PC-3 (cell line): Measurements from ENCODE around the gene TDRD12. TPM values are rescaled to one million over a fixed set of nuclear protein-coding genes. Genes with fewer than 3 reads are reported as not detected.

Experiments
- ATAC-seq: fragments of 200-7000 bp; cut with Tn5 transposase; 2 replicates; pipeline ENCODE4 v1.9.1; 2020; ENCODE audit warnings: mild to moderate bottlenecking, moderate library complexity
- BruUV-seq: library from RNA; stranded (reverse); fragments of 400-500 nt; replicated peaks from 2 replicates; lab custom pipeline; 2021; lab: Mats Ljungman, UMichigan
- CTCF ChIA-PET: fragments of 300-600 bp; sonication (Branson Sonifier 250); formaldehyde crosslinking; loops from one replicate; lab custom pipeline; 2022; ENCODE audit warnings: antibody characterized with exemption; lab: Charles Lee
- POLR2A ChIA-PET: fragments of 300-600 bp; sonication (Branson Sonifier 250); formaldehyde crosslinking; loops from one replicate; lab custom pipeline; 2022; ENCODE audit warnings: antibody characterized with exemption; ENCODE audit not compliant: unreplicated experiment; lab: Charles Lee
- DNase-seq: peaks from one replicate; pipeline ENCODE4 v3.0.0-alpha.2; 2015
- H2AFZ ChIP-seq: fragments of 300-600 bp; sonication (generic); 2 replicates; pipeline ENCODE4 v1.6.0; 2016; ENCODE audit warnings: antibody characterized with exemption, low read length
- H3F3A ChIP-seq: fragments of 300-600 bp; sonication (generic); one replicate; pipeline ENCODE4 v1.6.0; 2017; ENCODE audit warnings: antibody characterized with exemption, low read length, control low read depth, mild to moderate bottlenecking; ENCODE audit not compliant: unreplicated experiment
- H3K27ac ChIP-seq: fragments of 300-600 bp; sonication (generic); 2 replicates; pipeline ENCODE4 v1.5.1; 2016; ENCODE audit warnings: mild to moderate bottlenecking, low read length
- H3K27me3 ChIP-seq: fragments of 300-600 bp; sonication (generic); 2 replicates; pipeline ENCODE4 v1.6.1; 2016; ENCODE audit warnings: low read length, mixed read lengths
- H3K36me3 ChIP-seq: fragments of 300-600 bp; sonication (generic); 2 replicates; pipeline ENCODE4 v1.6.1; 2016; ENCODE audit warnings: low read depth, mixed run types, low read length, mixed read lengths
- H3K4me1 ChIP-seq: fragments of 300-600 bp; sonication (generic); 2 replicates; pipeline ENCODE4 v1.5.1; 2016; ENCODE audit warnings: low read length; ENCODE audit not compliant: insufficient read depth
- H3K4me2 ChIP-seq: fragments of 300-600 bp; sonication (generic); 2 replicates; pipeline ENCODE4 v1.6.0; 2016; ENCODE audit warnings: low read length
- H3K4me3 ChIP-seq: fragments of 300-600 bp; sonication (generic); 2 replicates; pipeline ENCODE4 v1.5.1; 2016; ENCODE audit warnings: mild to moderate bottlenecking, low read length, mixed read lengths
- H3K79me2 ChIP-seq: fragments of 300-600 bp; sonication (generic); 2 replicates; pipeline ENCODE4 v1.6.1; 2017; ENCODE audit warnings: low read length, mixed read lengths
- H3K9ac ChIP-seq: fragments of 300-600 bp; sonication (generic); 2 replicates; pipeline ENCODE4 v1.6.0; 2016; ENCODE audit warnings: mild to moderate bottlenecking, low read length
- H3K9me2 ChIP-seq: fragments of 300-600 bp; sonication (generic); replicated peaks from 2 replicates; pipeline ENCODE4 v1.6.1; 2016; ENCODE audit warnings: mixed run types, low read length, mixed read lengths
- H3K9me3 ChIP-seq: fragments of 300-600 bp; sonication (generic); 2 replicates; pipeline ENCODE4 v1.6.1; 2016; ENCODE audit warnings: low read length, mixed read lengths
- H4K20me1 ChIP-seq: fragments of 300-600 bp; sonication (generic); 2 replicates; pipeline ENCODE4 v1.6.1; 2016; ENCODE audit warnings: low read length, mixed read lengths
- CTCF ChIP-seq: fragments of 300-600 bp; sonication (generic); conservative IDR thresholded peaks from 2 replicates; pipeline ENCODE4 v1.5.1; 2017; ENCODE audit warnings: antibody characterized with exemption, low read depth, mild to moderate bottlenecking, low read length
- EZH2 ChIP-seq: fragments of 300-600 bp; sonication (generic); IDR thresholded peaks from one replicate; pipeline ENCODE4 v1.6.1; 2017; ENCODE audit warnings: antibody characterized with exemption, mild to moderate bottlenecking, low read length; ENCODE audit not compliant: unreplicated experiment
- EZH2phosphoT487 ChIP-seq: fragments of 300-600 bp; sonication (generic); IDR thresholded peaks from 2 replicates; pipeline ENCODE4 v1.6.1; 2018; ENCODE audit warnings: mild to moderate bottlenecking, antibody characterized with exemption, low read length, borderline replicate concordance
- intact Hi-C: fragments of 100-400 bp; cut with micrococcal nuclease; formaldehyde crosslinking; loops from 2 replicates; pipeline ENCODE4 v1.9.0; 2023
- total RNA-seq: library from RNA; depleted of rRNA; stranded (reverse); fragments of >200 nt; gene quantifications from 2 replicates; pipeline ENCODE4 v1.2.3, GENCODE V29; 2014

The TDRD12 gene
- total RNA-seq, 1 experiment from 2014 or later = not detected

GRCh38 chr19:32789429-32789828, 69.9 kb downstream of the TDRD12 start:
- Histone ChIP-seq H3K27ac (no peak overlapping the region), H3K4me2 (no peak overlapping the region), H4K20me1 (no peaks in the 10 kb centered on the region), H3K36me3 (no peaks in the 10 kb centered on the region), H3K9me3 (no peaks in the 10 kb centered on the region), H3K4me1 (no peaks in the 10 kb centered on the region), H3K9ac (no peak overlapping the region), H3K79me2 (no peaks in the 10 kb centered on the region), H3F3A (no peaks in the 10 kb centered on the region), H2AFZ (no peak overlapping the region), H3K4me3 (no peak overlapping the region), H3K9me2 (no peaks in the 10 kb centered on the region), H3K27me3 (0 out of 2 replicates have a peak, but pooled peaks cover 3% of the 10 kb centered on the region)
- ATAC-seq (no peak), DNase-seq (no peak)
- CTCF ChIA-PET = no interaction called here
- no TSS peak for BruUV-seq
- POLR2A ChIA-PET = no interaction called here
- no peak for TF ChIP-seq EZH2phosphoT487
- TF ChIP-seq CTCF = no peak
- no peak for TF ChIP-seq EZH2
- intact Hi-C loops = no loop called here

- H3F3A ChIP-seq = no peaks in the 10 kb centered on the region
- no peak overlapping the region for H3K9ac ChIP-seq
- H3K27ac ChIP-seq = no peak overlapping the region
- H3K27me3 ChIP-seq = no peaks in the 10 kb centered on the region
- no peak for DNase-seq
- no peaks in the 10 kb centered on the region for H3K4me1 ChIP-seq
- no peak overlapping the region for H2AFZ ChIP-seq
- intact Hi-C loops = no loop called here
- no peaks in the 10 kb centered on the region for H3K9me2 ChIP-seq
- no peak overlapping the region for H3K4me3 ChIP-seq
- ChIA-PET POLR2A (no interaction called here), CTCF (no interaction called here)
- no peaks in the 10 kb centered on the region for H3K79me2 ChIP-seq
- H4K20me1 ChIP-seq = no peaks in the 10 kb centered on the region
- no peaks in the 10 kb centered on the region for H3K36me3 ChIP-seq
- no peaks in the 10 kb centered on the region for H3K9me3 ChIP-seq
- no peak overlapping the region for H3K4me2 ChIP-seq
- no peak for TF ChIP-seq EZH2
- no peak for TF ChIP-seq CTCF
- TF ChIP-seq EZH2phosphoT487 = no peak
- no TSS peak for BruUV-seq
- no peak for ATAC-seq
Measured at GRCh38 chr19:32798201-32798600, 78.6 kb downstream of the TDRD12 start.

- Histone ChIP-seq H3K9me2 (no peaks in the 10 kb centered on the region), H3F3A (no peaks in the 10 kb centered on the region), H3K4me1 (no peaks in the 10 kb centered on the region), H3K9ac (no peak overlapping the region), H2AFZ (no peak overlapping the region), H3K79me2 (no peaks in the 10 kb centered on the region), H3K27me3 (no peaks in the 10 kb centered on the region), H3K4me2 (no peak overlapping the region), H3K4me3 (no peak overlapping the region), H4K20me1 (no peaks in the 10 kb centered on the region), H3K36me3 (no peaks in the 10 kb centered on the region), H3K27ac (no peak overlapping the region), H3K9me3 (no peaks in the 10 kb centered on the region)
- intact Hi-C loops = no loop called here
- ChIA-PET POLR2A (no interaction called here), CTCF (no interaction called here)
- BruUV-seq = no TSS peak
- no peak for ATAC-seq
- TF ChIP-seq EZH2 (no peak), CTCF (no peak), EZH2phosphoT487 (no peak)
- no peak for DNase-seq
Measured at GRCh38 chr19:32800191-32800590, 80.6 kb downstream of the TDRD12 start.
